GF-D8 (cell line): ENCODE data around the gene SNX2.

Experiments used
- DNase-seq: peaks from one replicate; lab custom pipeline; 2025; lab: John Stamatoyannopoulos, UW

Gene SNX2

GRCh38 chr5:122772446-122772845, 2.4 kb upstream of the SNX2 start:
- DNase-seq: no peak

GRCh38 chr5:122773619-122774018, 1.3 kb upstream of the SNX2 start:
- DNase-seq: no peak

GRCh38 chr5:122774519-122774860, 390 bp upstream of the SNX2 start:
- DNase-seq: no peak

- DNase-seq: peak; percentile 17
Measured at GRCh38 chr5:122775550-122776542, 966 bp downstream of the SNX2 start.

- no peak for DNase-seq
Measured at GRCh38 chr5:122778157-122778556, 3.3 kb downstream of the SNX2 start.

- no peak for DNase-seq
Measured at GRCh38 chr5:122779451-122779850, 4.6 kb downstream of the SNX2 start.

GRCh38 chr5:122780296-122780695, 5.4 kb downstream of the SNX2 start:
- DNase-seq: no peak

- DNase-seq: no peak
Measured at GRCh38 chr5:122781465-122781864, 6.6 kb downstream of the SNX2 start.

GRCh38 chr5:122785294-122785693, 10.4 kb downstream of the SNX2 start:
- no peak for DNase-seq

GRCh38 chr5:122788371-122788770, 13.5 kb downstream of the SNX2 start:
- no peak for DNase-seq

- no peak for DNase-seq
Measured at GRCh38 chr5:122788996-122789395, 14.1 kb downstream of the SNX2 start.

GRCh38 chr5:122789461-122790171, 14.7 kb downstream of the SNX2 start:
- no peak for DNase-seq

- no peak for DNase-seq
Measured at GRCh38 chr5:122790354-122791103, 15.6 kb downstream of the SNX2 start.

- no peak for DNase-seq
Measured at GRCh38 chr5:122805481-122805880, 30.6 kb downstream of the SNX2 start.

GRCh38 chr5:122810405-122810804, 35.5 kb downstream of the SNX2 start:
- no peak for DNase-seq

GRCh38 chr5:122815218-122815767, 40.4 kb downstream of the SNX2 start:
- DNase-seq: no peak

GRCh38 chr5:122816756-122817155, 41.9 kb downstream of the SNX2 start:
- no peak for DNase-seq

GRCh38 chr5:122831984-122832383, 57.1 kb downstream of the SNX2 start:
- DNase-seq: no peak

- no peak for DNase-seq
Measured at GRCh38 chr5:122835681-122836080, 60.8 kb downstream of the SNX2 start.

- no peak for DNase-seq
Measured at GRCh38 chr5:122836947-122837346, 62.1 kb downstream of the SNX2 start.

GRCh38 chr5:122839731-122840130, 64.9 kb downstream of the SNX2 start:
- no peak for DNase-seq

- no peak for DNase-seq
Measured at GRCh38 chr5:122842016-122842580, 67.2 kb downstream of the SNX2 start.
